Thyroid gland (tissue), 4 donors: ENCODE measurements around the gene MED29. TPM values are rescaled to one million over a fixed set of nuclear protein-coding genes. Genes with fewer than 3 reads are reported as not detected.

Experiments
- DNase-seq, 2 donors: peaks; one replicate each; pipeline ENCODE4 v3.0.0-alpha.2; 2019
- H3K27ac ChIP-seq, 3 donors: fragments of 200-600 bp; sonication (generic); 1 replicate in 2 of 3; 2 replicates in 1 of 3; pipeline ENCODE4 v1.5.1; 2016 to 2019; ENCODE audit warnings: mild to moderate bottlenecking in 1 of 3, moderate library complexity in 1 of 3
- H3K27me3 ChIP-seq: fragments of 200-600 bp; sonication (generic); one replicate; pipeline ENCODE4 v1.5.1; 2019
- H3K36me3 ChIP-seq, 2 donors: fragments of 200-600 bp; sonication (generic); one replicate each; pipeline ENCODE4 v1.5.1; 2016 to 2019
- H3K4me1 ChIP-seq, 2 donors: fragments of 200-600 bp; sonication (generic); one replicate each; pipeline ENCODE4 v1.5.1; 2017 to 2019
- H3K4me3 ChIP-seq, 3 donors: fragments of 200-600 bp; sonication (generic); replicated peaks in 1 of 3; 1 replicate in 2 of 3; 2 replicates in 1 of 3; pipeline ENCODE4 v1.5.1; 2016; ENCODE audit warnings: mild to moderate bottlenecking in 1 of 3
- H3K9me3 ChIP-seq: fragments of 200-600 bp; sonication (generic); one replicate; pipeline ENCODE4 v1.5.1; 2017
- POLR2A ChIP-seq, 2 donors: fragments of 450-650 bp; IDR thresholded peaks; one replicate each; pipeline ENCODE4 v1.6.1; 2017; ENCODE audit warnings: antibody characterized with exemption in 2 of 2, mild to moderate bottlenecking in 2 of 2, moderate library complexity in 1 of 2
- WGBS, 2 donors: methylation state at CpG; one replicate each; pipeline ENCODE4 v1.1.5; 2017; 5-methylcytosine and 5-hydroxymethylcytosine counted together
- intact Hi-C: fragments of 100-400 bp; cut with DNase I; formaldehyde crosslinking; loops from one replicate; pipeline ENCODE4 v1.15.1; 2023
- total RNA-seq, 4 donors: library from RNA; depleted of rRNA; stranded (reverse); fragments of >200 nt; gene quantifications; one replicate each; pipeline ENCODE4 v1.2.3, GENCODE V29; 2016
- TF ChIP-seq, protein P1 (sequence below), 6 experiments: fragments of 200-600 bp in 3 of 6; fragments of 450-650 bp in 3 of 6; sonication (generic) in 3 of 6; IDR thresholded peaks; one replicate each; pipeline ENCODE4 v1.5.1; 2016 to 2019; ENCODE audit warnings: antibody characterized with exemption in 6 of 6, mild to moderate bottlenecking in 2 of 6, inconsistent platforms in 1 of 6, moderate library complexity in 1 of 6

MED29 gene
- total RNA-seq, 4 donors from 2014 or later, result 44.3 to 77.5 (median 63.4) TPM

DNA sequence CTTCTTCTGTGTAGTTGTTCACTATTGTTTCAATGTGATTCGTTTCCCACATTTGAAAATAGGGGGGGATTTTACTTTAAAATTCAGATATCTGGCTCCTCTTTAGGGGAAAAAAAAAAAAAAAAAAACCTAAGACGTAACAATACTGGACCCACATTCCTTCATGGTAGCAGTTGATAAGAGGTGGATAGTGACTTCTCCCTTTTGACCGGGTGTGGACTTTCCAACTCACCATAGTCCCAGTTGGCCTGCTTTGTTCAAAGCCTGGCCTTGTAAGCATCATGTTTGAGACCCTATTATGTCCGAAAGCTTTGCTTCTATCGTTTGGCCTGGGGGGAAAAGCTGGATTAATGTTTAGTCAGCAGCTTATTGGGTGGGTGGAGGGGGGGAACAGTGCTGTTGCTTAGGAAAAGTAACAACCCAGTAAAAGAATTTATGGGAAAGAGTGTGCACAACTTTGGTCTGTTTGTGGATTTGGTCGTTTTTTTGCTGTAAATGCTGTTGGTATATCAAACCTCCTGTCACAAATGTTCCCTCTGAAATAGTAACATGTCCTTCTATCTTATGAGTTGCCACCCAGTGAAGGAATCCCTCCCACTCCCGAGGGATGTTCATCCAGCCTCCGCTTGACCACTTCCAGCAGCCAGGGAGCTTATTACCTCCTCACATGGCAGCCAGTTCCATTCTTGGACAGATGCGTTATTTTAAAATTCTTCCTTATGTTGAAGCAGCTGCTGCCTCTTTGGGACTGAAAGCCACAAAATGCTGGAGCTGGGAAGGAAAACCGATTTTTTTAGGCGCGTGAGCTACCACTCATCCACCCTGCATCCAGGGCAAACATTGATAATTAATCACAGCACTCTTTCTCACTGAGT is 38.6 kb upstream of the MED29 start:
- Histone ChIP-seq H3K27ac (no peak overlapping the region), H3K36me3 (peaks cover 35 to 36% of the 10 kb centered on the region in 2 donors), H3K27me3 (no peaks in the 10 kb centered on the region), H3K4me3 (no peak overlapping the region), H3K9me3 (no peaks in the 10 kb centered on the region), H3K4me1 (no peaks in the 10 kb centered on the region)
- intact Hi-C loops, result no loop called here
- 72 to 85% methylated on average over 12 of the region's 12 CpGs for WGBS, 2 donors
- no peak for TF ChIP-seq POLR2A (IDR thresholded peaks at IDR 0.05)
- TF ChIP-seq, protein P1, sequence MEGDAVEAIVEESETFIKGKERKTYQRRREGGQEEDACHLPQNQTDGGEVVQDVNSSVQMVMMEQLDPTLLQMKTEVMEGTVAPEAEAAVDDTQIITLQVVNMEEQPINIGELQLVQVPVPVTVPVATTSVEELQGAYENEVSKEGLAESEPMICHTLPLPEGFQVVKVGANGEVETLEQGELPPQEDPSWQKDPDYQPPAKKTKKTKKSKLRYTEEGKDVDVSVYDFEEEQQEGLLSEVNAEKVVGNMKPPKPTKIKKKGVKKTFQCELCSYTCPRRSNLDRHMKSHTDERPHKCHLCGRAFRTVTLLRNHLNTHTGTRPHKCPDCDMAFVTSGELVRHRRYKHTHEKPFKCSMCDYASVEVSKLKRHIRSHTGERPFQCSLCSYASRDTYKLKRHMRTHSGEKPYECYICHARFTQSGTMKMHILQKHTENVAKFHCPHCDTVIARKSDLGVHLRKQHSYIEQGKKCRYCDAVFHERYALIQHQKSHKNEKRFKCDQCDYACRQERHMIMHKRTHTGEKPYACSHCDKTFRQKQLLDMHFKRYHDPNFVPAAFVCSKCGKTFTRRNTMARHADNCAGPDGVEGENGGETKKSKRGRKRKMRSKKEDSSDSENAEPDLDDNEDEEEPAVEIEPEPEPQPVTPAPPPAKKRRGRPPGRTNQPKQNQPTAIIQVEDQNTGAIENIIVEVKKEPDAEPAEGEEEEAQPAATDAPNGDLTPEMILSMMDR (IDR thresholded peaks at IDR 0.05), result no peak
- no peak for DNase-seq

DNA sequence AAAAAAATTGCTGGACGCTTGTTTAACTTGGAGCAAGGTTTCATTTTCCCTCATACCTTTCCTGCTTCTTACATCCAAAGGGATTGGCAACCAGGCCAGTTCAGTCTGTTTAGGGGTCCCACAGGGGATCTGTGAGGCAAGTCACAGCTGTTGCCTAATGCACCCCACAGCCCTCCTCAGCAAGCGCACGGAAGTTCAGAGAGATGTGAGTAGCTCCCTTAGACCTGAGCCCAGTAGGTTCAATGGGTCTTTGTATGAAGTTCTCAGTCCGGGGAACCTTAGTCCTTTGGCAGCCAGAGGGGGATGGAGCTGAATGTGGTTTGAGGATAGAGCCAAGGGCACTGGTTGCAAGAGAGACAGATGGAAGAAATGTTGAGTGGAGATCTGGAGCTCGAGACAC is 35.9 kb upstream of the MED29 start:
- H3K36me3 ChIP-seq, result peaks cover 57 to 58% of the 10 kb centered on the region in 2 donors
- no peak for TF ChIP-seq POLR2A (IDR thresholded peaks at IDR 0.05)
- TF ChIP-seq, protein P1 (IDR thresholded peaks at IDR 0.05), result no peak
- no peak overlapping the region for H3K4me3 ChIP-seq
- H3K4me1 ChIP-seq, result no peaks in the 10 kb centered on the region
- no peak for DNase-seq
- 81 to 90% methylated on average over 5 of the region's 5 CpGs for WGBS, 2 donors
- no peak overlapping the region for H3K27ac ChIP-seq
- H3K27me3 ChIP-seq, result no peaks in the 10 kb centered on the region
- H3K9me3 ChIP-seq, result no peaks in the 10 kb centered on the region
- intact Hi-C loops, result no loop called here

DNA sequence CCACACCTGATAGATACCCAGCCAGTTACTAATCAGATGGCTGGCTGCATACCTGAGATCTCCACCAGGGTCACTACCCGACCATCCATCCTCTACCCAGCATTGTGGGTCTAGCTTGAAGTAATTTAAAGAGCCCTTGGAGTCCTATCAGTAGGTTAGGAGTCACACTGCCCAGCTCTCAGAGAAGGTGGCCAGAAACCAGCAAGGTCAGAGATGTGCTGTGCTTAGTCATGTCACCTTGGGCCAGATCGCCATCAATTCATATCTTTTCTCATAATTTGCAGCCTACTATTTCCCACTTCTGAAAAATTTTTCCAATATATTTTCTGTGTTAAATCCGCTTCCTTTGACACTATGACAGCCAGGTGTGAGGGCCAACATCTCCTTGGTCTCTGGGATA is 35.1 kb upstream of the MED29 start:
- Histone ChIP-seq H3K9me3 (no peaks in the 10 kb centered on the region), H3K36me3 (peaks cover 64 to 66% of the 10 kb centered on the region in 2 donors), H3K27me3 (no peaks in the 10 kb centered on the region), H3K4me3 (no peak overlapping the region), H3K4me1 (no peaks in the 10 kb centered on the region), H3K27ac (no peak overlapping the region)
- DNase-seq, result no peak
- TF ChIP-seq, protein P1 (IDR thresholded peaks at IDR 0.05), result no peak
- intact Hi-C loops, result no loop called here
- 70 to 91% methylated on average over 2 to 3 of the region's 3 CpGs for WGBS, 2 donors

DNA sequence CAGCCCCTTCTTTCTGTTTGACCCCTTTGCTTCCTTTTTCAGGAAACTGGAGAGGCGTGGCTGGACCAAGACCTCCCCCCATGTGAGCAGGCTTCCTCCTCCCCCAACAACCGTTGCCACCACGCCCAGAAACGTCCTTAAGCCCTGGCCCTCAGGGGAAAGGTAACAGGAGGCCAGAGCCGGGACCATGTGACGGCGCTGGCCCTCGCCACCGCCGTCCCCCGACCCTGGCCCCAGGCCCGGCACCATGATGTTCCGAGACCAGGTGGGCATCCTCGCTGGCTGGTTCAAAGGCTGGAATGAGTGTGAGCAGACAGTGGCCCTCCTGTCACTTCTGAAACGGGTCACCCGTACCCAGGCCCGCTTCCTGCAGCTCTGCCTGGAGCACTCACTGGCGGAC is 34.5 kb upstream of the MED29 start:
- TF ChIP-seq, protein P1 (IDR thresholded peaks at IDR 0.05), result no peak
- no peak for TF ChIP-seq POLR2A (IDR thresholded peaks at IDR 0.05)
- H3K4me1 ChIP-seq, result no peaks in the 10 kb centered on the region
- 91 to 94% methylated on average over 9 to 17 of the region's 18 CpGs for WGBS, 2 donors
- H3K4me3 ChIP-seq, result no peak overlapping the region
- H3K27me3 ChIP-seq, result no peaks in the 10 kb centered on the region
- intact Hi-C loops, result no loop called here
- peaks cover 67 to 68% of the 10 kb centered on the region in 2 donors for H3K36me3 ChIP-seq
- no peak for DNase-seq
- no peak overlapping the region for H3K27ac ChIP-seq
- H3K9me3 ChIP-seq, result no peaks in the 10 kb centered on the region

DNA sequence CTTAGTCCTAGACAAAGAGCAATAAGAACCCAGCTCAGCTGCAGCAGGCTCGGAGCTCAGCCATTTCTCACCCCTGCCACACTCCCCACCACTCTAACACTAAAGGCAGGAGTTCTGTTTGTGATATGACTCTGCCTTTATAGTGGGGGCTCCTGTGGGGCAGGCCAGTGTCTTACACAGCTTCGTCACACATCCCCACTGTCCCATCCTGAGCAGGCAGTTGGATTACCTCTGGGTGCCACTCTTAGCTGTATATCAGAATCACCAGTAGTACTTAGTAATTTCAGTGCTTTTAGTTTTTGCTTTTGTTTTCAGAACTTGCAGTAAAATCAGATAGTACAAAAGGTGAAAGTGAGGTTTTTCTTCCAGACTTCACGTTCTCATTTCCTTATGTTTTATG is 32.2 kb upstream of the MED29 start:
- no peaks in the 10 kb centered on the region for H3K9me3 ChIP-seq
- H3K27ac ChIP-seq, result no peak overlapping the region
- no peak for DNase-seq
- peaks cover 59 to 62% of the 10 kb centered on the region in 2 donors for H3K36me3 ChIP-seq
- H3K4me1 ChIP-seq, result peaks cover 12 to 19% of the 10 kb centered on the region in 2 donors
- H3K27me3 ChIP-seq, result no peaks in the 10 kb centered on the region
- no peak overlapping the region for H3K4me3 ChIP-seq
- intact Hi-C loops, result no loop called here
- WGBS, 2 donors, result 97% methylated on average over 3 of the region's 3 CpGs
- TF ChIP-seq, protein P1 (IDR thresholded peaks at IDR 0.05), result no peak
- TF ChIP-seq POLR2A (IDR thresholded peaks at IDR 0.05), result no peak
